Tibial nerve (tissue), 3 donors: ENCODE measurements around the gene GOLT1A.

Source experiments
- CTCF ChIP-seq, 5 experiments: fragments of 200-600 bp in 3 of 5; fragments of 450-650 bp in 2 of 5; sonication (generic) in 3 of 5; IDR thresholded peaks; one replicate each; pipeline ENCODE4 v1.5.1; 2016 to 2019; ENCODE audit warnings: antibody characterized with exemption in 5 of 5, mild to moderate bottlenecking in 3 of 5, moderate library complexity in 2 of 5
- POLR2A ChIP-seq, 2 donors: fragments of 450-650 bp; IDR thresholded peaks; one replicate each; pipeline ENCODE4 v1.6.1; 2017; ENCODE audit warnings: antibody characterized with exemption in 2 of 2, mild to moderate bottlenecking in 2 of 2, moderate library complexity in 2 of 2

- TF ChIP-seq CTCF (IDR thresholded peaks at IDR 0.05), result no peak
- TF ChIP-seq POLR2A (IDR thresholded peaks at IDR 0.05), result no peak
Measured at GRCh38 chr1:204205486-204205885, 8.3 kb downstream of the GOLT1A start.
